Umbilical cord (tissue), 2 donors: ENCODE data around the gene LILRA2. TPM values are rescaled to one million over a fixed set of nuclear protein-coding genes. Genes with fewer than 3 reads are reported as not detected.
"Not testable (repeated sequence)": the region's sequence is repeated elsewhere in the genome, so short reads cannot be mapped to it uniquely, and the experiment has no call there.

Experiments
- DNase-seq: peaks from one replicate; pipeline ENCODE4 v3.0.0-alpha.2; 2015; ENCODE audit warnings: low spot score
- total RNA-seq: library from RNA; depleted of rRNA; stranded (reverse); fragments of >200 nt; gene quantifications from one replicate; pipeline ENCODE4 v1.2.3, GENCODE V29; 2014; ENCODE audit warnings: low replicate concordance; ENCODE audit not compliant: insufficient read depth

Gene LILRA2
- 1.4 TPM for total RNA-seq

DNA sequence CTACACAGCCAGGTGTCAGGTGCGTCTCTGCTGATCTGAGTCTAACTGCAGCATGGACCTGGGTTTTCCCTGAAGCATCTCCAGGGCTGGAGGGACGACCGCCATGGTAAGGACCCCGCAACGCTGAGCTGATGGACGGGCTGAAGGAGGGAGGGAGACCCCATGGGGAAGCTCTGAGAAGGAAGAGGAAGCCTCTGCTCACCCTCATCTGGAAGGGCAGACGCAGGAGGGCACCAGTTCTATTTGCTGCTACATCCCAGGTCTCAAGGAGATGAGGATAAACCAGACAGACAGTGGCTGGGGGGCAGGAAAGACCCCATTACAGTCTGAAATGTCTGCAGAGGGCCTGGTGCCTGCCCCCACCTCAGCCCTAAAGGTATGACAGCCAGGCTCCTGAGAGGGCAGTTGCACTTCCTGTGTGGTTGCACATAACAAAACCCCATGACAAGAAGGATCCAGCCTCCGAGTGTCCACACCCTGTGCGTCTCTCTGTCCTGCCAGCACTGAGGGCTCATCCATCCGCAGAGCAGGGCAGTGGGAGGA is at the start of gene LILRA2:
LILRA2 (plus strand) TSS at position 461 of the 543 bp plus-strand sequence. CDS start 89 bp downstream, outside the sequence.
- DNase-seq, result no peak

DNA sequence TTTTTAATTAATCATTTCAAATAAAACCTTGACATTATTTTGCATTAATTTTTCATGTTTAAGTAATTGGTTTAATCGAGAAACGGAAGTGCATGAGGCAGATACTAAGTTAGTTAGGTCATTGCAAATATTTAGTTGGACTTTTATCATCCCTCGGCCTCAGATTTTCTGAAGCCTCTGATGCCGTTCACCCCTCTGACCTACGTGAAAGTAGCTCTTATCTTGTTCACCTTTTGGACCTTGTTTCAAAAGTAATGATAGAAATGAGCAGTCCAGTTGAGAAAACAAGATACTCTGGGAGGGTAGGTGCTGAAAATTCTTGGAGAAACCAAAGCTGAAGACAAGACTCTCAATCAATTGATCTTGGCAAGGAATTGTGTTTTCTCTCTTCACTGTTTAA is 48.0 kb upstream of the LILRA2 start:
- no peak for DNase-seq

DNA sequence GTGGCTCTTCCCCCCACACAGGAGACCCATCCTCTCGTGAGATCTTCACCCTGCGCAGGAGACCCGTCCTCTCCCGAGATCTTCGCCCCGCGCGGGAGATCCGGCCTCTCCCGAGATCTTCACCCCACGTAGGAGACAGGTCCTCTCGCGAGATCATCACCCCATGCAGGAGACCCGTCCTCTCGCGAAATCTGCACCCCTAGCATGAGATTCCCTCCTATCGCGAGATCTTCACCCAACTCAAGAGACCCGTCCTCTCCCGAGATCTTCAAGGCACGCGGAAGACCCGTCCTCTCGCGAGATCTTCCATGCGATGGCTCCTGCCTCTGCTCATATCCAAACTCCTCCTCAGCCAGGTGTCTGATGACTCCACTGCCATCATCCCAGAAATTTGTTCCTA is 46.6 kb upstream of the LILRA2 start:
- no peak for DNase-seq

DNA sequence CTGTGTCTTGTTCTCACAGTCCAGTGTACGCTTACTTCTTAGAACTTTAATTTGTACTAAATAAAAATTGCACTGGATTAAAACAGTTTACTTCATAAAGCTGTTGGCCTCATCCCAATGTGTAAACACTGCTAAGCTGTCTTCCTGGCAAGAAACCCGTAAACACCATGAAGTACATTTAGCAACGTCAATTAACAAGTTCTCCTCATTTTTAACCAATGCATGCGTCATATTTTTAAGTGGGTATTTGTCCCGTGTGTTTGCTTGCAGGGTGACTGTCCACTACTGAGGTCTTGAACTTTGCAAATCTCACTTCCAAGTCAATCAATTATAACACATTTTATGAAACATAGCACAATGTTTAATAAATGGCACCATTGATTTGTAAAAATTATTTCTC is 42.7 kb upstream of the LILRA2 start:
- no peak for DNase-seq

DNA sequence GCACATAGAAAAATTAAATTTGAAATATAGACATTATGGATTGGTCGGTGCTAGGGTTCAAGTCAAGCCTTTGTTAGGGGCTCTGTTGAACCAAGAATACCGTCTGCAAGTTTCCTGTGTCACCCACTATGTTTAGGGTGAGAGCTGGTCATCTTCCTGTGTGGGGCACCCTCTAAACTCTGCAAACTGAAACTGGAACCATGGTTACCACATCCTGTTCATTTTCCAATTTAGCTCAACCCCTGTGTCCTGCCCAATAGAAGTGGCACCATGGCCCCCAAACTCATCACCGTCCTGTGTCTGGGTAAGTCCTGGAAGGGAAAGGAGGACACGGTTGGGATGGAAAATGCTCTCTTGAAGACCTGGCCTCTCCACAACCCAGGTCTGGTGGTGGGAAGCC is 41.1 kb upstream of the LILRA2 start:
- DNase-seq, result no peak

DNA sequence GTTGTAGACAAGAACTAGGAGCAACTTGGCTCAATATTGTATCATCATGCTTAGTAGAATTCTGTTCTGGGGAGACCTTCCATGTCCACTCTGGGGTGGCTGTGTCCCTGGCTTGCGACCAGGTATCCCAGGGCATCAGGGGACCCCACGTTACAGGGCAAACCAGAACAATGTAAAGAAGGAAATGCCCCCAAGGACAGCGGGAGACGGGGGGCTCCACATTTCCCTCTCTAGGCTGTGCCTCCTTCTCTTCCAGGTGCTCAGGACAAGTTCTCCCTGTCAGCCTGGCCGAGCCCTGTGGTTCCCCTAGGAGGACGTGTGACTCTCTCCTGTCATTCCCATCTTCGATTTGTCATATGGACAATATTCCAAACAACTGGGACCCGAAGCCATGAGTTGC is 40.1 kb upstream of the LILRA2 start:
- DNase-seq, result no peak

DNA sequence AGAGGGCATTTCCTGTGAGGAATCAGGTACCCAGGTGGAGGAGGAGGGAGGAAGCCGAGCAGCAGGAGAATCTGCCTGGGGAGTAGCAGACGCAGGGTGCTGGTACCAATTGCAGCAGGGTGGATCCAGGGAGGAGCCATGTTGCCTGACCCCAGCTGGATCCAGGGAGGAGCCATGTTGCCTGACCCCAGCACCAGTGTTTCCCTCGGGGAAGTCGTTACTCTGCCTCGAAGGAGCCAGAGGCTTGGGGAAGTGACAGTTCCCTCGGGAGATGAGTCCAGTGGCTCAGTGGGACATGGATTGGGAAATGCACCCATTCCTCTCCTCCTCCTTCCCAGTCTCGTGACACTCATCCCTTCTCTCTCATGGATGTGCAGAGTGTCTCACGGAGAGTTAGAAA is 39.4 kb upstream of the LILRA2 start:
- no peak for DNase-seq

DNA sequence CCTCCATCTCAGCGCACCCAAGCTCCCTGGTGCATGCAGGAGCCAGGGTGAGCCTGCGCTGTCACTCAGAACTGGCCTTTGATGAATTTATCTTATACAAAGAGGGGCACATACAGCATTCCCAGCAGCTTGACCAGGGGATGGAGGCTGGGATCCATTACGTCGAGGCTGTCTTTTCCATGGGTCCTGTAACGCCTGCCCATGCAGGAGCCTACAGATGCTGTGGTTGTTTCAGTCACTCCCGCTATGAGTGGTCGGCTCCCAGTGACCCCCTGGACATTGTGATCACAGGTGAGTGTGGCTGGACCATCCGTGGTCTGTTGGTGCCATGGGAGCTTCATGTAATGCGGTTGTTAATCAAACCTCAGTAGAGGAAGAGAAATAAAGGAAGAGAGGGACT is 38.0 kb upstream of the LILRA2 start:
- DNase-seq, result no peak

DNA sequence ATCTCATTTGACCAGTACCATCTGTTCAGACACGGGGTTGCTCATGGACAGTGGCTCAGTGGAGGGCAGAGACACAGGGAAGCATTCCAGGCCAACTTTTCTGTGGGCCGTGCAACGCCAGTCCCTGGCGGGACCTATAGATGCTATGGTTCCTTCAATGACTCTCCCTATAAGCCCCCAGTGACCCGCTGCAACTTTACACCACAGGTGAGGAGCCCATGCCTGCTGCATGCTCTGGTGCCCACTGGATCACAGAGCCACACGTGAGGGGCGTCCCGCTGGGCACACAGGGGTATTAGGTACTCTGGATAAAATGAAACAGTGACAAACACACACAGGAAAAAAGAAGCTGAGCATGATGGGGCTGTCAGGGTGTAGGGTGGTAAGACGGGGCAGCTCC is 36.6 kb upstream of the LILRA2 start:
- DNase-seq, result no peak

DNA sequence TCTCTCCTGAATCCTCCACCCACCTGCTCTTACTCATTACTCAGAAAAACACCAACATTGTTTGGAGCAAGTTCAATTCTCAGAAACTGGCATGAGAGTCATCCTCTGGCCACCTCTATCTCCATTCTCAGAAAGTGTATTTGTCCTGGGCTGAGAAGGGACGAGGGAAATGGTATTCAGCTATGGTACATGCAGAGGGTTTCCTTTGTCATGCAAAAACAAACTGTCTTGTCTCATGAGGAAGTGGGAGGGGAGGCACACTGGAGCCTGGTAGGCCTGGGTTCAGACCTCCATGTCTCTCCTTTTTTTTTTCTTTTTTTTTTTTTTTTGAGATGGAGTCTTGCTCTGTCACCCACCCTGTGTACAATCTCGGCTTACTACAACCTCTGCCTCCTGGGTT is 31.9 kb upstream of the LILRA2 start:
- no peak for DNase-seq

DNA sequence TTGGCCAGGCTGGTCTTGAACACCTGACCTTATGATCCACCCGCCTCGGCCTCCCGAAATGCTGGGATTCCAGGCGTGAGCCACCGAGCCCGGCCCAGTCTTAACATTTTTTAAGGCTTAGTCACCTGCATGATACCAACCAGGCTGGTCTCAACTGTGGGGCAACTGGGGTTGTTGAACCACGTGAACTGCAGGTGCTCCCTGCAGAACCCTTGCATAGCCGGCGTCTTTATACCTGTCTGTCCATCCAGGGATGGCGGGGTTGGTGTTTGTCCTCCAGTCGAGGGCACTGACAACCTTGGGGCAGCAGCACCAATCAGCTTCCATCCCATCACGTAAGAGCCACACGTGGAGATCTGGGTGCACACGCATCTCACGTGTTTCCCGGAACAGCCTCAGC is 24.8 kb upstream of the LILRA2 start:
- DNase-seq, result no peak

DNA sequence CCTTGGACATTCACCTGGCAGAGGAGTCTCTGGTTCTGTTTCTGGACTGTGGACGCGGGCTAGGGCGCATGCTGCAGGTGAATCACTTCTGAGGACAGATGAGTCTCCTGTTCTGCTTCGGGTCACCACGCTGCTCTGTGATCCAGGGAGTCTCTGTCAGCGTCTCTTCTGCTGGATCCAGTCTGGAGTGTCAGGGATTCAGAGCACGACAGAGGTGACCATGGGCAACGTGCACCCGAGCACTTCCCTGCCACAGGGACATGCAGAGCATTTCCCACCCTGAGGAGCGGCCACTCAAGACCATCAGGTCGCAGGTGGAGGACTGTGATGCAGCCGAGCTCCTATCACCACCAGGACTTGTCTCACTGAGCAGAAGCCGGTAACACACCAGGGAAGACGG is 24.4 kb upstream of the LILRA2 start:
- no peak for DNase-seq

DNA sequence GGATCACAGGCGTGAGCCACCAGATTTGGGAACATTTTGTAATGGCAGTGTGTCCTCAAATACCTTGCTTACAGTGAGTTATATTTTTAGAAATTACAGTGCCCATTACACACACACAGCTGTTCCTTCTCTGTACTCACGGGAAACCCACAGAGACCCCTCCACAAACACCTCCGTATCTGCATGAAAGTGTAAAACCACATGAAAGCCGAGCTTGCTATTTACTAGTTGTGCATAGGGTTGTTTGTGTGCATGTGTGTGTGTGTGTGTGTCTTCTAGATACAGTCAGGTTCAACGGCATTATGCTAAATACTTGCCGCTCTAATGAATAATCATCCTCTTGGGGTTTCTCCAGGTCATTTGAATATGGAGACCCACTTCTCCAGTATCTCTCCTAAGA is 22.3 kb upstream of the LILRA2 start:
- DNase-seq, result no peak

DNA sequence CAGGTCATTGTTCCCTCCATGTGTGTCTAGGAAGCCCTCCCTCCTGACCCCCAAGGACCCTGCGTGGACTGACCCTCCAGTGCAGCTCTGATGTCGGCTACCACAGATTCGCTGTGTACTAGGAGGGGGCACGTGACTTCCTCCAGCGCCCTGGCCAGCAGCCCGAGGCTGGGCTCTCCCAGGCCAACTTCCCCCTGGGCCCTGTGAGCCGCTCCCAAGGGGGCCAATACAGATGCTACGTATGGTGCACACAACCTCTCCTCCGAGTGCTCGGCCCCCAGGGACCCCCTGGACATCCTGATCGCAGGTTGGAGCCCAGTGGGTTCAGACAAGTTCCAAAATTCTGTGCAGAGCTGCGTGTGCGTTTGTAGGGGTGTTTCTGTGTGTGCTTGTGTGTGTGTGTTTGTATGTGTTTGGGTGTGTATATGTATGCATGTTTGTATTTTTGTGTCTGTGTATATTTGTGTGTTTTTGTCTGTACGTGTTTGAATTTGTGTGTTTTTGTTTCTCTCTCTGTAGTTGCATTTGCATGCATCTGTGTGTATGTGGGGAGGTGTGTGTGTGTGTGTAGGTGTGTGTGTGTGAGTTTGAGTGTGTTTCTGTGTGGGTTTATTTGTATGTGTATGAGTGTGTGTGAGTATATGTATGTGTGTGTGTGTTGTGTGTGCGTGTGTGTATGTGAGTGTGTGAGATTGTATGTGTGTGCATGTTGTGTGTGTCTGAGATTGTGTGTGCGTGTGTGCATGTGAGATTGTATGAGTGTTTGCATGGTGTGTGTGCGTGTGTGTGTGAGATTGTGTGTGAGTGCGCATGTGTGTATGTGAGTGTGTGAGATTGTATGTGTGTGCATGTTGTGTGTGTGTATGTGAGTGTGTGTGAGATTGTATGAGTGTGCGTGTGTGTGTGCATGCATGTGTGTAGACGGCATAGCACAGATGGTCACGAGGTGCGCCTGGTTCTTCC is 21.4 kb upstream of the LILRA2 start:
- DNase-seq, result no peak

DNA sequence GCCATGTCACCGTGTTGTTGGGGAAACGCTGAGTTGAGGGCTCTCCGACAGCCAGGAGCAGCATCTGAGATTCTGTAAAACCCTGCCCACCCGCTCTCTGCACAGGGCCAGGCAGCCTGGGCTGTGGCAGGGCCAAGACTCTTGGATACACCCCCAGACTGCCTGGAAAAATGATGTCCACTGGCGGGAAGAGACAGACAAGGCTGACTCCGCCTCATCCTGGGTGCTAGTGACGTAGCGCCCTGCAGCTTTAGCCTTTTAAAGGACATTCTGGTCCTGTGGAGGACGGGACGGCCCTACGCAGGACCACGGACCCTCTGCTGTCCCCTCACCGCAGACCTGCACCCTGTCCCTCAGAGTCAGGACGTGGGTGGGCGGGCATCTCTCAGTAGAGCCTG is 20.7 kb upstream of the LILRA2 start:
- DNase-seq, result no peak

DNA sequence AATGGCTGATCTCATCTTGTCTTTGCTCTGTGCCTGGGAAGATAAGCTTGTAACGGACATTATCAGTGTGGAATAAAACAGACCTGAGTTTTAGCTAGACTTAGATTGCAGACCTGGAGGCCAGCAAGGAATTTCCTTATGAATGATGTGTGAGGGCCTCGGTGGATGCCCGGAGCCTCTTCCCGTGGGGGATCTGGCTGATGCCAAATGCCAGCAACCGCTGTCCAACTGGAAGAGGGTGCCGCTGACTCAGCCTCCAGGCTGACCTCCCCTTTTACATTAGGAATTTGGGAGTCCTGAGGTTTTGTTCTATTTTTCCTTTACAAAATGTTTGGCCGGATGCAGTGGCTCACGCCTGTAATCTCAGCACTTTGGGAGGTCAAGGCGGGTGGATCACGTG is 19.6 kb upstream of the LILRA2 start:
- DNase-seq, result no peak

DNA sequence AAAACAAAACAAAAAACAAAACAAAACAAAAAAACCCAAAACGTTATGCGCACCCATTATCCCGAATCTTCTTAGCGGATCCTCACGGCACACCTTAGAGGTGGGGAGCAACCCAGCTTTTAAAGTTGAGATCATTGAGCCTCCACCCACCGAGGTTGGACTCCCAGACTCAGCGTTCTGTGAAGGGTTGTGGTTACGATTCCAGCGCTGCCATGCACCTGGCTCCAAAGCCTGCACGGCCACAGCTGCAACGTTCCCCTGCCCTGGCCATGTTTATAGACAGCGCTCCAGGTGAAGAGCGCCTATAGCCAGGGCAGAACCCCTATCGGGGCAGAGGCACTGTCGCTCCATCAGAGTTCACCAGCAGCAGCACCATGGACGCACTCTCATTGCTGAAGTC is 18.7 kb upstream of the LILRA2 start:
- DNase-seq, result no peak

DNA sequence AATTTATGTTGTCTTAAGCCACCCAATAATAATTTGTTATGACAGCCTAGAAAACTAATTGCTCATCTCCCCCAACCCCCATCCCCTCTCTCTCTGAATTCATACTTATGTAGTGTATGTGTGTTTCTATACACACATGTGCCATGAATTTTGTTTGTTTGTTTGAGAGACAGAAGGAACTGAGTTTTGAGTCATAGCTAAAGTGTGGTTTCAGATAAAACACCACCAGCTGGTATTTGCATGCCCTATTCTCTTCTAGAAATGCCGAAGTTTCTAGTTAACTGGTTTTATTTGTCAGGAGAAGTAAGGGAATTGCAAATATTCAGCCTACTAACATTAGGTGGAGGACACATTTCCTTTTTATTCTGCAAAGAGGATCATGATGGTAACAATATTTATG is 17.4 kb upstream of the LILRA2 start:
- no peak for DNase-seq

DNA sequence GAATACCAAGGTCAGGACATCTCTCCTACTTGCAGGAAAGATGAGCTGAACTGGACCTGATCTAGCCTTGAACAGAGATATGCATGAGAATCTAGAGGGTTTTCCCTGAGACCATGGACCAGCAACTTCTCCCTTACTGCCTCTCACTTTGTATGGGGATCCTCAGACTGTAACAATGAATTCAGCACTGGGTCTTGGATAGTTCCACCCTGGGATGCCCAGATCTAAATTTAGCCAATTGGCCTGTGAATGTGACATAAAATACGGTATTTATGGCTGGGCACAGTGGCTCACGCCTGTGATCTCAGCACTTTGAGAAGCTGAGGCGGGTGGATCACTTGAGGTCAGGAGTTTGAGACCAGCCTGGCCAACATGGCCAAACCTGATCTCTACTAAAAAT is 15.3 kb upstream of the LILRA2 start:
- DNase-seq, result no peak

DNA sequence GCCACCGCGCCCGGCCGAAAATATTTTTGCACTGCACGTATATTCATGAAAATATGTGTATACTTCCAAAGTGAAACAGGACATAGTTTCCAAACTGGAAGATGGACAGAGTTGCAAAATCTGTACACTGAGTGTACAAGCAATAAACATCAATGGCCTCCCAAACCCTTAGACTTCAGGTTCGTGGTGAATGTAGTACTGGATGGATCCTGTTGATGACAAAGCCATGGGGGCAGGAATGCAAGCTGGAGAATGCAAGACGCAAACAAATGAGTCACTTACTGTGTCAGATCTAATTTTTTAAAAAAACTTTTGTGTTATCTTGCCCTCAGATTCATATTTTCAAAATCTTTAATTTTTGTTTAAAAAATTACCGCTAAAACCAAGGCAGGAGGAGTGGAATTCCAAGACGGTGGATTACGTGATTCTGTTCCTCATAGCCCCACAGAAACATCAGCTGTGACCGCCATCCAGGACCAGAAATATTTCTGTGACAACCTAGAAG is 12.7 kb upstream of the LILRA2 start:
- DNase-seq, result no peak

DNA sequence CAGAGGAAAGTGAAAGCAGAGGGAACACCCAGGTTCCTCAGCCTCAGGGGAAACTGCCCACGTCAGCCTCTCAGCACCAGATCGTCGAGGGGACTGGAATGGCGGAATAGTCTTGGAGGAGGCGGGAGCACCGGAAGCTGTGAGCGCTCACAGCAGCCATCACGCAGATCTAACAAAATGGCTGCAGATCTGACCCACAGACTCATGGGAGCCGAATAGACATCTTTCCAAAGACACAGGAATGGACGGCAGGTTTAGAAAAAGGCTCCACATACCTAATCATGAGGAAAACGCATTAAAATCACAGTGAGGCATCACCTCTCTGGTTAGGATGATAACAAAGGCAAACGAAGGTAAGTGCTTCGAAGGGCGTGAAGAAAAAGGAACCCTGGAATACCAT is 11.8 kb upstream of the LILRA2 start:
- no peak for DNase-seq

DNA sequence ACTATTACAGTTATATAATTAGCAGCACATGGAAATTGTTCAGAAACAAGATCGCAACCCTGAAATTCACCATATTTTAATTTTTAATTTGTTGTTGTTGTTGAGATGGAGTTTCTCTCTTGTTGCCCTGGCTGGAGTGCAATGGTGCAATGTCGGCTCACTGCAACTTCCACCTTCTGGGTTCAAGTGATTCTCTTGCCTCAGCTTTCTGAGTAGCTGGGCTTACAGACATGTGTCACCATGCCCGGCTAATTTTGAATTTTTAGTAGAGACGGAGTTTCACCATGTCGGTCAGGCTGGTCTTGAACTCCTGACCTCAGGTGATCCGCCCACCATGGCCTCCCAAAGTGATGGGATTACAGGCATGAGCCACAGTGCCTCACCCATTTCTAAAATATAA is 10.4 kb upstream of the LILRA2 start:
- DNase-seq, result not testable (repeated sequence)

DNA sequence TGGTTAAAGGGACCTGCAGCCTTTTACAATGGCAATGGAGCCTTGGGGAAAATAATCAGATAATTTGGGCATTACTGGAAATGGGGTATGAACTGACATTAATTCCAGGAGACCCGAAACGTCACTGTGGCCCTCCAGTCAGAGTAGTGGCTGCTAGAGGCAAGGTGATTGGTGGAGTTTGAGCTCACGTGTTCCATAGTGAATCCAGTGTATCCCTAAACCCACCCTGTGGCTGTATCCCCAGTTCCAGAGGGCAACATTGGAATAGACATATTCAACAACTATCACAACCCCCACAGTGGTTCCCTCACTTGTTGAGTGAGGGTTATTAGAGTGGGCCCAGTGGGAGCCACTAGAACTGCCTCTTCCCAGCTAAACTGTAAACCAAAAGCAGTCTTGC is 3.3 kb upstream of the LILRA2 start:
- DNase-seq, result no peak
